ENCODE measurements around the gene KPNB1. TPM values are rescaled to one million over a fixed set of nuclear protein-coding genes. Genes with fewer than 3 reads are reported as not detected.

The KPNB1 gene
- total RNA-seq, 4 donors from 2014 or later: 100 to 162 (median 139) TPM

DNA sequence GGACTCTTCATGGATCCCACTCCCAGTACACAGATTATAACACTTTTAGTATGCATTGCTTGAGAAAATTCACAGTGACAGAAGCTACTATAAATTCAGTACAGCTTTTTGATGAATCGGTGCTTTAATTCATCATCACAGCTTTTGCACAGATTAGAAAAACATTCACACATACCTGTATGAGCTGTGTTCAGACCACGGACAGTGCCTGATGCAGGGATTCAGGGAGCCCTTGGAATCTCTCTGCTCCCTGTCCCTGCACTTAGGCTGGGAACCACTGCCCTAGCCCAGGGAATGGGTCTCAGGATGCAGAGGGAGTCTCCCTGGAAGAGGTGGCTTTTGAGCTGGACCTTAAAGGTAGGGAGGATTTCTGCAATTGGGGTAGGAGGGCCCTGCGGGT lies 58.2 kb downstream of the KPNB1 start:
- Histone ChIP-seq H3K4me3 (no peak overlapping the region), H3K27ac (no peak overlapping the region), H3K36me3 (peaks cover 21% of the 10 kb centered on the region), H3K9me3 (no peaks in the 10 kb centered on the region), H3K27me3 (no peaks in the 10 kb centered on the region), H3K4me1 (peaks cover 17% of the 10 kb centered on the region)
- TF ChIP-seq POLR2AphosphoS5 (IDR thresholded peaks at IDR 0.05) (no peak), POLR2A (IDR thresholded peaks at IDR 0.05) (no peak), EP300 (IDR thresholded peaks at IDR 0.05) (no peak)
- TF ChIP-seq, protein P1, sequence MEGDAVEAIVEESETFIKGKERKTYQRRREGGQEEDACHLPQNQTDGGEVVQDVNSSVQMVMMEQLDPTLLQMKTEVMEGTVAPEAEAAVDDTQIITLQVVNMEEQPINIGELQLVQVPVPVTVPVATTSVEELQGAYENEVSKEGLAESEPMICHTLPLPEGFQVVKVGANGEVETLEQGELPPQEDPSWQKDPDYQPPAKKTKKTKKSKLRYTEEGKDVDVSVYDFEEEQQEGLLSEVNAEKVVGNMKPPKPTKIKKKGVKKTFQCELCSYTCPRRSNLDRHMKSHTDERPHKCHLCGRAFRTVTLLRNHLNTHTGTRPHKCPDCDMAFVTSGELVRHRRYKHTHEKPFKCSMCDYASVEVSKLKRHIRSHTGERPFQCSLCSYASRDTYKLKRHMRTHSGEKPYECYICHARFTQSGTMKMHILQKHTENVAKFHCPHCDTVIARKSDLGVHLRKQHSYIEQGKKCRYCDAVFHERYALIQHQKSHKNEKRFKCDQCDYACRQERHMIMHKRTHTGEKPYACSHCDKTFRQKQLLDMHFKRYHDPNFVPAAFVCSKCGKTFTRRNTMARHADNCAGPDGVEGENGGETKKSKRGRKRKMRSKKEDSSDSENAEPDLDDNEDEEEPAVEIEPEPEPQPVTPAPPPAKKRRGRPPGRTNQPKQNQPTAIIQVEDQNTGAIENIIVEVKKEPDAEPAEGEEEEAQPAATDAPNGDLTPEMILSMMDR (IDR thresholded peaks at IDR 0.05): no peak
- DNase-seq (ENCODE audit: low spot score in 2 of 2): no peak
- WGBS: 92% methylated on average over 3 of the region's 3 CpGs

DNA sequence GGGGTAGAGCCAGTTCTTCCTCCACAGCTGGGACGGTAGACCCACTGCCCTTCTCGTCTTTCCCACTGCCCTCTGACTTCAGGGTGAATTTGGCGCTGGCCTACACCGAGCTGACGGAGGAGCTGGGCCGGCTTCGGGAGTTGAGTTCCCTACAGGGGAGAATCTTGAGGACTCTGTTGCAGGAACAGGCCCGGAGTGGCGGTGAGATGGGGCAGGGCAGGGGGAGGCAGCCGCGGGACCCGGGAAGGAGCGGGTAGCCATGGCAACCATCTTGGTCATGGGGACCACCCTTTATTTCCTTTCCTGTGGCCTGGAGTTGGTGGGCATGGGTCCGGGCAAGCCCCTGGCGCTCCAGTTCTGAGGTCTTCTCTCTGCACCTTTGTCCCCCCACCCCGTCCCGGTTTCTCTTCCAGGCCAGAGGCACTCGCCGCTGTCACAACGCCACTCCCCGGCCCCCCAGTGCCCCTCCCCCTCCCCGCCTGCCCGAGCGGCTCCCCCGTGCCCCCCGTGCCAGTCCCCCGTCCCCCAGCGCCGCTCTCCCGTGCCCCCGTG lies 58.7 kb downstream of the KPNB1 start:
- 82% methylated on average over 22 of the region's 31 CpGs for WGBS
- H3K4me1 ChIP-seq: peaks cover 17% of the 10 kb centered on the region
- H3K4me3 ChIP-seq: peak overlapping the region; percentile 25
- H3K9me3 ChIP-seq: no peaks in the 10 kb centered on the region
- peaks cover 21% of the 10 kb centered on the region for H3K36me3 ChIP-seq
- TF ChIP-seq POLR2AphosphoS5 (IDR thresholded peaks at IDR 0.05): no peak
- TF ChIP-seq, protein P1 (IDR thresholded peaks at IDR 0.05): no peak
- TF ChIP-seq EP300 (IDR thresholded peaks at IDR 0.05): no peak
- TF ChIP-seq POLR2A (IDR thresholded peaks at IDR 0.05): no peak
- DNase-seq (ENCODE audit: low spot score in 2 of 2): no peak
- no peak overlapping the region for H3K27ac ChIP-seq
- H3K27me3 ChIP-seq: peaks cover 1% of the 10 kb centered on the region

DNA sequence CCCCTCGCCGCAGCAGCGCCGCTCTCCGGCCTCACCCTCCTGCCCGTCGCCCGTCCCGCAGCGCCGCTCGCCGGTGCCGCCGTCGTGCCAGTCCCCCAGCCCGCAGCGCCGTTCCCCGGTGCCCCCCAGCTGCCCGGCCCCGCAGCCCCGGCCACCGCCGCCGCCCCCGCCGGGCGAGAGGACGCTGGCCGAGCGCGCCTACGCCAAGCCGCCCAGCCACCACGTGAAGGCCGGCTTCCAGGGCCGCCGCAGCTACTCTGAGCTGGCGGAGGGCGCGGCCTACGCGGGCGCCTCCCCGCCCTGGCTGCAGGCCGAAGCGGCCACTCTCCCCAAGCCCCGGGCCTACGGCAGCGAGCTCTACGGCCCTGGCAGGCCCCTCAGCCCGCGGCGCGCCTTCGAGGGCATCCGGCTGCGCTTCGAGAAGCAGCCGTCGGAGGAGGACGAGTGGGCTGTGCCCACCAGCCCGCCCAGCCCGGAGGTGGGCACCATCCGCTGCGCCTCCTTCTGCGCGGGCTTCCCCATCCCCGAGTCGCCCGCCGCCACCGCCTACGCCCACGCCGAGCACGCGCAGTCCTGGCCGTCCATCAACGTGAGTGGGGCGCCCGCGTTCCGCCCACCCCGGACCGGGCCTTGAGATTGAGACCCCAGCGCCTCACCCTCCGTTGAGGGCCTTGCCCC lies 59.3 kb downstream of the KPNB1 start:
- DNase-seq (ENCODE audit: low spot score in 2 of 2): no peak
- peaks cover 17% of the 10 kb centered on the region for H3K4me1 ChIP-seq
- TF ChIP-seq EP300 (IDR thresholded peaks at IDR 0.05) (no peak), POLR2AphosphoS5 (IDR thresholded peaks at IDR 0.05) (no peak), POLR2A (IDR thresholded peaks at IDR 0.05) (no peak)
- TF ChIP-seq, protein P1 (IDR thresholded peaks at IDR 0.05): no peak
- H3K4me3 ChIP-seq: peak overlapping the region; percentile 25
- H3K9me3 ChIP-seq: no peaks in the 10 kb centered on the region
- H3K36me3 ChIP-seq: peaks cover 21% of the 10 kb centered on the region
- H3K27me3 ChIP-seq: peaks cover 8% of the 10 kb centered on the region
- 73% methylated on average over 59 of the region's 89 CpGs for WGBS
- no peak overlapping the region for H3K27ac ChIP-seq

DNA sequence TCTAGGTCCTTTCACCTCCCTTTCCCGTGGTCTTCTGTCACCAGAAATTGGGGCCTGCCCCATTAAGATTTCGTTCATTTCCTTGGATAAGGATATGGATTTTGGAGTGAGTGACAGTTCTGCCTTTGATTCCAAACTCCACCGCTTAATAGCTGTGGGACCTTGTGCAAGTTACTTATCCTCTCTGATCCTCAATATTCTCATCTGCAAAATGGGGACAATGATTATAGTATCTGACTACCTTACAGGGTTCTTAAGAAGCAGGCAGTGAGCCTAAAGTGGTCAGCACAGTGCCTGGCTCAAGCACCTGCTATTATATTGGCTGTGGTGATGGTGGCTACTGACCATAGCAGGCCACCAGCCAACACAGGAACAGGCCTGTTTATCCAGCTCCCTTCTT lies 59.9 kb downstream of the KPNB1 start:
- no peaks in the 10 kb centered on the region for H3K9me3 ChIP-seq
- H3K4me3 ChIP-seq: no peak overlapping the region
- TF ChIP-seq EP300 (IDR thresholded peaks at IDR 0.05) (no peak), POLR2A (IDR thresholded peaks at IDR 0.05) (no peak), POLR2AphosphoS5 (IDR thresholded peaks at IDR 0.05) (no peak)
- TF ChIP-seq, protein P1 (IDR thresholded peaks at IDR 0.05): no peak
- peaks cover 17% of the 10 kb centered on the region for H3K4me1 ChIP-seq
- H3K36me3 ChIP-seq: peaks cover 21% of the 10 kb centered on the region
- no peak overlapping the region for H3K27ac ChIP-seq
- no peak for DNase-seq (ENCODE audit: low spot score in 2 of 2)
- 87% methylated on average over 3 of the region's 3 CpGs for WGBS
- peaks cover 10% of the 10 kb centered on the region for H3K27me3 ChIP-seq

DNA sequence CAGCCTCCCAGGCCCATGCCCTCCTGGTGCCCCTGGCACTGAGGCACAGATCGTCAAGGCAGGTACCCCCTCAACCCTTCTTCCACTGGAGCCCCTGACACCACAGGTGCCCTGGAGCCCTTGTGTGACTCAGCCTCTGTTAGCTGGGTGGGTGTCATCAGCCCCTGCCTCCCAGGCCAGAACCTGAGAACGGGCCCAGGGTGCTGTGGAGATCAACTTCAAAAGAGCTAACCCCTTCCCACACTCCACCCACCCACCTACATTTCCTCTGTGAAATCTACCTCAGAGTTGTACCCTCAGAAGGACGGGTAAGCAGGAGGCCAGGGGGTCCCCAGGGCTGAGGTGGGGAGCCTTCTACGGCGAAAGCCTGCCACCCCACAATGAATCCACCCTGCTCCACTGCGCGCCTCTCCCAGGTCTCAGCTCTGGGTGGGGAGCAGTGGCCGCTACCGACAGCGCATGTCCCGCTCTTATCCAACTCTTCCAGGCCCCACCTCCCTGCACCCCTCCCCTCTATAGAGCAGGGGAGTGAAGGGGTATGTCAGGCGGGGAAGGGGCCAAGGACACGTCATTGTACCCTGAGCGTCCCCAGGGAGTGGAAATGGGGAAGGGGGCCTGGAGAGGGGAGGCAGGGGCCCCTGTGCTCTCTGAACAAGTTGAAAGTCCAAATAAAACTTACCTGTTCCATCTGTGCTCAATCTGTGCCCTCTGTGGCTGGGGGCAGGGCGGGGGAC lies 61.8 kb downstream of the KPNB1 start:
- 94% methylated on average over 14 of the region's 15 CpGs for WGBS
- TF ChIP-seq, protein P1 (IDR thresholded peaks at IDR 0.05): no peak
- TF ChIP-seq EP300 (IDR thresholded peaks at IDR 0.05) (no peak), POLR2AphosphoS5 (IDR thresholded peaks at IDR 0.05) (no peak), POLR2A (IDR thresholded peaks at IDR 0.05) (no peak)
- H3K4me3 ChIP-seq: no peak overlapping the region
- H3K9me3 ChIP-seq: no peaks in the 10 kb centered on the region
- H3K4me1 ChIP-seq: peaks cover 9% of the 10 kb centered on the region
- peaks cover 10% of the 10 kb centered on the region for H3K27me3 ChIP-seq
- DNase-seq (ENCODE audit: low spot score in 2 of 2): no peak
- H3K27ac ChIP-seq: no peak overlapping the region
- H3K36me3 ChIP-seq: peaks cover 21% of the 10 kb centered on the region

Measured in suprapubic skin (tissue), 4 donors.